IMR-90 (cell line): ENCODE data around the gene KIAA0232. TPM values are rescaled to one million over a fixed set of nuclear protein-coding genes. Genes with fewer than 3 reads are reported as not detected.

Experiments used
- ATAC-seq: fragments of 200-7000 bp; cut with Tn5 transposase; 2 replicates; pipeline ENCODE4 v1.9.1; 2020; ENCODE audit warnings: low read depth, mild to moderate bottlenecking, moderate library complexity
- BruUV-seq: library from RNA; stranded (reverse); fragments of 400-500 nt; replicated peaks from 2 replicates; lab custom pipeline; 2021; lab: Mats Ljungman, UMichigan
- CTCF ChIA-PET: fragments of 300-600 bp; formaldehyde crosslinking; extraction: SDS; loops from one replicate; lab custom pipeline; 2021; ENCODE audit warnings: antibody characterized with exemption; lab: Yijun Ruan, JAX
- POLR2A ChIA-PET: fragments of 300-600 bp; sonication (Branson Sonifier 250); formaldehyde crosslinking; loops from one replicate; lab custom pipeline; 2022; ENCODE audit warnings: antibody characterized with exemption; ENCODE audit not compliant: unreplicated experiment; lab: Charles Lee
- DNase-seq: peaks from one replicate; pipeline ENCODE4 v3.0.0; 2013
- H2AFZ ChIP-seq: replicated peaks from 2 replicates; pipeline ENCODE3; 2013; ENCODE audit warnings: low read length, mild to moderate bottlenecking; ENCODE audit not compliant: poor library complexity
- H2AK5ac ChIP-seq: 2 replicates; pipeline ENCODE4 v1.6.1; 2013; ENCODE audit warnings: low read depth, low read length, inconsistent platforms
- H2AK9ac ChIP-seq: replicated peaks from 2 replicates; pipeline ENCODE3; 2013; ENCODE audit warnings: mild to moderate bottlenecking, low read depth, low read length, moderate library complexity; ENCODE audit not compliant: poor library complexity
- H2BK120ac ChIP-seq: 2 replicates; pipeline ENCODE4 v1.6.1; 2013; ENCODE audit warnings: low read depth, low read length, inconsistent platforms
- H2BK15ac ChIP-seq: 3 replicates; pipeline ENCODE4 v1.6.1; 2013; ENCODE audit warnings: low read depth, low read length, inconsistent platforms
- H2BK20ac ChIP-seq: 2 replicates; pipeline ENCODE4 v1.6.1; 2013; ENCODE audit warnings: low read depth, mild to moderate bottlenecking, inconsistent platforms, low read length, moderate library complexity
- H2BK5ac ChIP-seq: 2 replicates; pipeline ENCODE4 v1.6.1; 2013; ENCODE audit warnings: mild to moderate bottlenecking, low read depth, low read length, inconsistent platforms; ENCODE audit not compliant: poor library complexity, severe bottlenecking
- H3K14ac ChIP-seq: replicated peaks from 2 replicates; pipeline ENCODE4 v1.6.1; 2013; ENCODE audit warnings: low read depth, low read length, inconsistent platforms
- H3K18ac ChIP-seq: 2 replicates; pipeline ENCODE4 v1.6.1; 2013; ENCODE audit warnings: low read depth, low read length, control low read depth
- H3K23ac ChIP-seq: 2 replicates; pipeline ENCODE4 v1.6.1; 2013; ENCODE audit warnings: low read depth, low read length, inconsistent platforms
- H3K27ac ChIP-seq: 2 replicates; pipeline ENCODE4 v1.5.1; 2013; ENCODE audit warnings: mild to moderate bottlenecking, control low read depth, low read length; ENCODE audit not compliant: insufficient read depth
- H3K27me3 ChIP-seq: 2 replicates; pipeline ENCODE4 v1.6.1; 2013; ENCODE audit warnings: low read length; ENCODE audit not compliant: control insufficient read depth, insufficient read depth
- H3K36me3 ChIP-seq: 2 replicates; pipeline ENCODE4 v1.6.1; 2013; ENCODE audit warnings: low read length, mixed read lengths; ENCODE audit not compliant: control insufficient read depth, insufficient read depth
- H3K4ac ChIP-seq: 2 replicates; pipeline ENCODE4 v1.6.1; 2013; ENCODE audit warnings: low read depth, low read length, inconsistent platforms
- H3K4me1 ChIP-seq: 2 replicates; pipeline ENCODE4 v1.6.1; 2013; ENCODE audit warnings: low read length, mixed read lengths; ENCODE audit not compliant: control insufficient read depth, insufficient read depth
- H3K4me2 ChIP-seq: 2 replicates; pipeline ENCODE4 v1.6.1; 2013; ENCODE audit warnings: low read depth, mild to moderate bottlenecking, control low read depth, low read length, moderate library complexity
- H3K4me3 ChIP-seq: 2 replicates; pipeline ENCODE4 v1.5.1; 2013; ENCODE audit warnings: low read depth, mild to moderate bottlenecking, control low read depth, low read length, moderate library complexity; ENCODE audit not compliant: insufficient read depth
- H3K56ac ChIP-seq: 2 replicates; pipeline ENCODE4 v1.6.1; 2013; ENCODE audit warnings: low read length, inconsistent platforms; ENCODE audit not compliant: insufficient read depth; ENCODE audit errors: extremely low read depth
- H3K79me1 ChIP-seq, 2 experiments: 2 replicates each; pipeline ENCODE4 v1.6.1; 2013; ENCODE audit warnings: low read length in 2 of 2, inconsistent platforms in 1 of 2, low read depth in 1 of 2
- H3K9ac ChIP-seq: 2 replicates; pipeline ENCODE4 v1.6.1; 2013; ENCODE audit warnings: low read depth, low read length, control low read depth
- H3K9me1 ChIP-seq: 2 replicates; pipeline ENCODE4 v1.6.1; 2013; ENCODE audit warnings: low read length, inconsistent platforms; ENCODE audit not compliant: insufficient read depth
- H3K9me3 ChIP-seq: 2 replicates; pipeline ENCODE4 v1.6.1; 2013; ENCODE audit warnings: low read length; ENCODE audit not compliant: control insufficient read depth, insufficient read depth
- H4K20me1 ChIP-seq: 2 replicates; pipeline ENCODE4 v1.6.1; 2013; ENCODE audit warnings: low read length, inconsistent platforms; ENCODE audit not compliant: insufficient read depth
- H4K5ac ChIP-seq: 2 replicates; pipeline ENCODE4 v1.6.1; 2013; ENCODE audit warnings: mild to moderate bottlenecking, low read depth, low read length, control low read depth
- H4K8ac ChIP-seq, 2 experiments: 2 replicates each; pipeline ENCODE4 v1.6.1; 2013; ENCODE audit warnings: low read depth in 2 of 2, low read length in 2 of 2, control low read depth in 1 of 2, inconsistent platforms in 1 of 2
- H4K91ac ChIP-seq: 2 replicates; pipeline ENCODE4 v1.6.1; 2013; ENCODE audit warnings: low read depth, low read length, inconsistent platforms; ENCODE audit not compliant: insufficient read depth
- ELK1 ChIP-seq: fragments of 150-350 bp; IDR thresholded peaks from 2 replicates; pipeline ENCODE4 v1.6.1; 2016; ENCODE audit warnings: low read depth, mild to moderate bottlenecking, low read length, moderate library complexity, borderline replicate concordance
- FOS ChIP-seq: fragments of 150-350 bp; IDR thresholded peaks from 2 replicates; pipeline ENCODE4 v1.6.1; 2016; ENCODE audit warnings: low read depth, low read length
- MAZ ChIP-seq: IDR thresholded peaks from 2 replicates; pipeline ENCODE4 v1.6.1; 2012; ENCODE audit warnings: low read depth, mild to moderate bottlenecking, low read length, improper control_type of control experiment, moderate library complexity, borderline replicate concordance
- RAD21 ChIP-seq: IDR thresholded peaks from 2 replicates; pipeline ENCODE4 v1.6.1; 2012; ENCODE audit warnings: low read length, improper control_type of control experiment
- USF2 ChIP-seq: fragments of 150-350 bp; IDR thresholded peaks from 2 replicates; pipeline ENCODE4 v1.6.1; 2017; ENCODE audit warnings: mild to moderate bottlenecking, antibody characterized with exemption, low read length, low read depth
- WGBS, 2 experiments: methylation state at CpG; one replicate each; pipeline versions ENCODE4 v1.1.5 to v1.1.7; 2013; ENCODE audit warnings: missing lambda C conversion rate in 2 of 2; ENCODE audit not compliant: insufficient read length in 1 of 2; ENCODE audit errors: extremely low coverage in 2 of 2; 5-methylcytosine and 5-hydroxymethylcytosine counted together
- dilution Hi-C: fragments of 300-500 bp; cut with HindIII; formaldehyde crosslinking; loops from one replicate; pipeline ENCODE4 v1.14.3; 2018; ENCODE audit warnings: low sequenced_read_pairs; ENCODE audit not compliant: unreplicated experiment
- in situ Hi-C: fragments of 300-500 bp; cut with MboI; formaldehyde crosslinking; loops from 3 replicates; pipeline ENCODE4 v1.14.3; 2019; ENCODE audit warnings: low sequenced_read_pairs, inconsistent platforms, mixed read lengths
- intact Hi-C: fragments of 100-400 bp; cut with micrococcal nuclease; formaldehyde crosslinking; loops from 2 replicates; pipeline ENCODE4 v1.10.0; 2022
- polyA plus RNA-seq, 3 experiments: library from polyadenylated mRNA; depleted of rRNA; stranded (reverse); fragments of >200 nt; gene quantifications; 2 replicates each; pipeline ENCODE4 v1.2.3, GENCODE V29; 2012; ENCODE audit warnings: low replicate concordance in 1 of 3
- total RNA-seq: library from RNA; depleted of rRNA; stranded (reverse); fragments of >200 nt; gene quantifications from 2 replicates; pipeline ENCODE4 v1.2.3, GENCODE V29; 2012

Gene KIAA0232
- total and polyA plus RNA-seq, 2 of the 4 experiments (the other 2 are of a cell fraction) = 6.8 to 19.5 TPM

- peaks cover 10% of the 10 kb centered on the region for H3K9me1 ChIP-seq
- H3K79me1 ChIP-seq = peaks cover 31 to 44% of the 10 kb centered on the region in 2 experiments
- in situ Hi-C loops = no loop called here
- no peak for TF ChIP-seq FOS
- TF ChIP-seq RAD21 = no peak
- TF ChIP-seq ELK1 = no peak
- TF ChIP-seq USF2 = no peak
- no peak for TF ChIP-seq MAZ
- no peak overlapping the region for H4K8ac ChIP-seq
- no TSS peak for BruUV-seq
- no peak overlapping the region for H3K4me3 ChIP-seq
- peaks cover 12% of the 10 kb centered on the region for H4K20me1 ChIP-seq
- no peak for DNase-seq
- no peak overlapping the region for H2BK120ac ChIP-seq
- no peak overlapping the region for H3K4ac ChIP-seq
- H4K91ac ChIP-seq = no peak overlapping the region
- H2AK9ac ChIP-seq = no peak overlapping the region
- no peak overlapping the region; the same call in 1 of the 2 replicates for H2AK5ac ChIP-seq
- H4K5ac ChIP-seq = peak overlapping the region; percentile 23; the same call in 1 of the 2 replicates
- no peak overlapping the region for H2AFZ ChIP-seq
- H3K27me3 ChIP-seq = no peaks in the 10 kb centered on the region
- peak overlapping the region; percentile 37; the same call in 1 of the 2 replicates for H3K23ac ChIP-seq
- H3K18ac ChIP-seq = no peak overlapping the region
- H2BK20ac ChIP-seq = no peak overlapping the region
- H3K36me3 ChIP-seq = peaks cover 32% of the 10 kb centered on the region
- H2BK15ac ChIP-seq = no peak overlapping the region
- H3K9me3 ChIP-seq = peaks cover 5% of the 10 kb centered on the region
- H3K4me1 ChIP-seq = peaks cover 5% of the 10 kb centered on the region; the same call in 1 of the 2 replicates
- no peak overlapping the region for H3K4me2 ChIP-seq
- ATAC-seq = no peak
- POLR2A ChIA-PET = no interaction called here
- no peak overlapping the region for H3K27ac ChIP-seq
- no peak overlapping the region for H3K14ac ChIP-seq
- WGBS, 2 experiments = no CpG with 5 or more reads among the region's 6 CpGs
- H3K56ac ChIP-seq = no peak overlapping the region
- CTCF ChIA-PET = no interaction called here
- H2BK5ac ChIP-seq = no peak overlapping the region
- intact Hi-C loops = no loop called here
- dilution Hi-C loops = no loop called here
- no peak overlapping the region for H3K9ac ChIP-seq
Measured at GRCh38 chr4:6857009-6857882, 74.7 kb downstream of the KIAA0232 start.
